ENCODE data around the gene SF3B3.

Gene SF3B3

DNA sequence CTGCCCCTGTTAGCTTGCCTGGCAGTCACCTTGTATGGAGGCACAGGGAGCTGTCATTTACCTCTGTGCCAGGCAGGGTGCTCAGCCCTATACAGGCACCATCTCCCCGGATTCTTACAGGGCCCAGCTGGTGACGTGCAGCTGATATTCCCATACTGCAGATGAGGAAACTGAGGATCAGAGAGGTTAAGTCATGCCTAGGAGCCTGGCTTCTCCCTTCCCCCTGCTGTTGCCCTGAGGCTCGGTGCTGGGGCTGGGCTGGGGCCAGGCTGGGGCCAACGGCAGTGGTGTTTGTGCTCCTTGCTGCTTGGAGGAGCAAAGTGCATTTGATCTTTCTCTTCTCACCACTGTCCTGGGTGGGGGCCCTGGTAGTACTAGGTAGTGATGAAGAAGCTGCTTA, 68.0 kb downstream of the SF3B3 start:
- no peak overlapping the region for H3K4me3 ChIP-seq (ENCODE audit: low read depth, low read length)
- DNase-seq (ENCODE audit: low read depth, low spot score) = no peak
- CTCF ChIA-PET = interaction anchor here (1.2 kb wide), 1 partner anchor 10 kb away, joined by 3 read pairs; no protein-coding TSS in a partner anchor
- POLR2A ChIA-PET = no interaction called here
- no peak for TF ChIP-seq CTCF (IDR thresholded peaks at IDR 0.05; ENCODE audit: insufficient read depth, low read length, missing control alignments)

DNA sequence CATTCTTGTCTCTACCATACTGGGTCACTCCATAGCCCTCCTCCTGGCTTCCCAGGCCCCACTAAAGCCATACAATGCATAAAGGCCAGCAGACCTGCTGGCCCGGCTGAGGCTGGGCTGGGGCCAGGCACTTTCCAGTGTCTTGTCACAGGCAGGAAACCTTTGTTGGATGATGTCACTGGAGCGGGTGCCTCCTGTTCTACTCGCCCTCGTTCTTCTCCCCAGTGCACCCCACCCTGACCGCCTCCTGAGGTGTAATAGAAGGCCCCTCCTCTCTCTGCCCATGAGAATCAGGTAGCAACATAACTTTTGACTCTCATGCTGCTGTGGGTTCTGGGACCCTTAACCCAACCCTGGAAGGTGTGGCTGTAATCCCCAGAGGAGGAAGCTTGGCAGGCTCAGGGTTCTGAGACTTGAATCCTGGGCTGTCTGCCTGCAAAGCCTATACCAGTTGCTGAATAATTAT, 68.5 kb downstream of the SF3B3 start:
- ChIA-PET POLR2A (no interaction called here), CTCF (interaction anchor here (1.1 to 1.2 kb wide), 2 partner anchors 10 to 61 kb away, joined by 3 read pairs; no protein-coding TSS in a partner anchor)
- no peak overlapping the region for H3K4me3 ChIP-seq (ENCODE audit: low read depth, low read length)
- no peak for DNase-seq (ENCODE audit: low read depth, low spot score)
- no peak for TF ChIP-seq CTCF (IDR thresholded peaks at IDR 0.05; ENCODE audit: insufficient read depth, low read length, missing control alignments)

DNA sequence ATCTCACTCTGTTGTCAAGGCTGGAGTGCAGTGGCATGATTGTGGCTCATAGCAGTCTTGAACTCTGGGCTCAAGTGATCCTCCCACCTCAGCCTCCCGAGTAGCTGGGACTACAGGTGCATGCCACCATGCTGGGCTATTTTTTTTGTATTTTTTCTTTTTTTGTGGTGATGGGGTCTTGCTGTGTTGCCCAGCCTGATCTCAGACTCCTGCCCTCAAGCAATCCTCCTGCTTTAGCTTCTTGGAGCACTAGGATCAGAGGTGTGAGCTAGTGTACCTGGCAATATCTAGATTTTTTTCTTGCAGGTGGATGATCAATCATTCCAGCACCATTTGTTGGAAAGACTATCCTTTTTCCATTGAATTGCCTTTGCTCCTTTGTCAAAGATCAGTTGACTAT, 69.9 kb downstream of the SF3B3 start:
- ChIA-PET CTCF (interaction anchor here (1.1 kb wide), 2 partner anchors 59 to 178 kb away, joined by 3 read pairs; no protein-coding TSS in a partner anchor), POLR2A (no interaction called here)
- TF ChIP-seq CTCF (IDR thresholded peaks at IDR 0.05; ENCODE audit: insufficient read depth, low read length, missing control alignments) = no peak
- no peak overlapping the region for H3K4me3 ChIP-seq (ENCODE audit: low read depth, low read length)
- no peak for DNase-seq (ENCODE audit: low read depth, low spot score)

- POLR2A ChIA-PET = no interaction called here
- no peak for DNase-seq (ENCODE audit: low read depth, low spot score)
- CTCF ChIA-PET = no interaction called here
- H3K4me3 ChIP-seq (ENCODE audit: low read depth, low read length) = no peak overlapping the region
- no peak for TF ChIP-seq CTCF (IDR thresholded peaks at IDR 0.05; ENCODE audit: insufficient read depth, low read length, missing control alignments)
These were observed 71.0 kb downstream of the SF3B3 start for GRCh38 chr16:70594569-70594968.

GRCh38 chr16:70597135-70597835, 73.7 kb downstream of the SF3B3 start:
- DNase-seq (ENCODE audit: low read depth, low spot score) = no peak
- CTCF ChIA-PET = interaction anchor here (1.0 to 1.2 kb wide), 2 partner anchors 12 to 17 kb away, joined by 3 read pairs; no protein-coding TSS in a partner anchor
- POLR2A ChIA-PET = no interaction called here
- H3K4me3 ChIP-seq (ENCODE audit: low read depth, low read length) = no peak overlapping the region
- no peak for TF ChIP-seq CTCF (IDR thresholded peaks at IDR 0.05; ENCODE audit: insufficient read depth, low read length, missing control alignments)

- CTCF ChIA-PET = no interaction called here
- no peak for TF ChIP-seq CTCF (IDR thresholded peaks at IDR 0.05; ENCODE audit: insufficient read depth, low read length, missing control alignments)
- DNase-seq (ENCODE audit: low read depth, low spot score) = no peak
- POLR2A ChIA-PET = interaction anchor here (0.6 kb wide), 1 partner anchor 172 kb away, joined by 3 read pairs; no protein-coding TSS in a partner anchor
- H3K4me3 ChIP-seq (ENCODE audit: low read depth, low read length) = no peak overlapping the region
These were observed 75.4 kb downstream of the SF3B3 start for GRCh38 chr16:70598937-70599503.

All from AG04449 (cell line).